Stimulated activated CD4-positive, alpha-beta T cell treated with anti-CD3 and anti-CD28 coated beads, Interleukin-4, amount 100 ng/mL, for 4 hours (primary cell): ENCODE measurements around the gene GLDN.

Source experiments
- DNase-seq, 2 experiments: peaks; one replicate each; pipeline ENCODE4 v3.0.0-alpha.2; 2020

GLDN gene

GRCh38 chr15:51341366-51342226 lies at the start of gene GLDN:
Gene GLDN (plus strand): TSS chr15:51341655. CDS start chr15:51341685, 30 bp downstream.
- no peak for DNase-seq

- DNase-seq, result no peak
Observed at GRCh38 chr15:51298620-51299019, 42.8 kb upstream of the GLDN start.

- no peak for DNase-seq
Observed at GRCh38 chr15:51299187-51300015, 42.1 kb upstream of the GLDN start.

GRCh38 chr15:51302480-51302879 lies 39.0 kb upstream of the GLDN start:
- no peak for DNase-seq

- no peak for DNase-seq
Observed at GRCh38 chr15:51303462-51303980, 37.9 kb upstream of the GLDN start.

- DNase-seq, result no peak
Observed at GRCh38 chr15:51307325-51307724, 34.1 kb upstream of the GLDN start.

GRCh38 chr15:51307811-51308210 lies 33.6 kb upstream of the GLDN start:
- DNase-seq, result no peak

- no peak for DNase-seq
Observed at GRCh38 chr15:51310064-51310463, 31.4 kb upstream of the GLDN start.

GRCh38 chr15:51311510-51311909 lies 29.9 kb upstream of the GLDN start:
- DNase-seq, result no peak

- DNase-seq, result no peak
Observed at GRCh38 chr15:51312166-51313073, 29.0 kb upstream of the GLDN start.

- DNase-seq, result no peak
Observed at GRCh38 chr15:51313074-51313393, 28.4 kb upstream of the GLDN start.

- no peak for DNase-seq
Observed at GRCh38 chr15:51313644-51314280, 27.7 kb upstream of the GLDN start.

GRCh38 chr15:51314391-51315337 lies 26.8 kb upstream of the GLDN start:
- no peak for DNase-seq

GRCh38 chr15:51315726-51316125 lies 25.7 kb upstream of the GLDN start:
- no peak for DNase-seq

- no peak for DNase-seq
Observed at GRCh38 chr15:51316636-51317035, 24.8 kb upstream of the GLDN start.

GRCh38 chr15:51318382-51319150 lies 22.9 kb upstream of the GLDN start:
- no peak for DNase-seq

GRCh38 chr15:51319539-51319938 lies 21.9 kb upstream of the GLDN start:
- DNase-seq, result no peak

- DNase-seq, result no peak
Observed at GRCh38 chr15:51320843-51321242, 20.6 kb upstream of the GLDN start.

GRCh38 chr15:51321316-51321715 lies 20.1 kb upstream of the GLDN start:
- DNase-seq, result no peak

GRCh38 chr15:51322621-51323296 lies 18.7 kb upstream of the GLDN start:
- no peak for DNase-seq
